ENCODE measurements around the gene KRT17. TPM values are rescaled to one million over a fixed set of nuclear protein-coding genes. Genes with fewer than 3 reads are reported as not detected.
A peak's percentile ranks its signal among the peaks of the same experiment; 100 is the strongest.
"Not testable (repeated sequence)": the region's sequence is repeated elsewhere in the genome, so short reads cannot be mapped to it uniquely, and the experiment has no call there.

KRT17 gene
- total RNA-seq, 1 donor from 2014 or later: not detected

- no peak for DNase-seq (ENCODE audit: low spot score)
Measured at GRCh38 chr17:41594363-41594915, 29.9 kb downstream of the KRT17 start.

DNA sequence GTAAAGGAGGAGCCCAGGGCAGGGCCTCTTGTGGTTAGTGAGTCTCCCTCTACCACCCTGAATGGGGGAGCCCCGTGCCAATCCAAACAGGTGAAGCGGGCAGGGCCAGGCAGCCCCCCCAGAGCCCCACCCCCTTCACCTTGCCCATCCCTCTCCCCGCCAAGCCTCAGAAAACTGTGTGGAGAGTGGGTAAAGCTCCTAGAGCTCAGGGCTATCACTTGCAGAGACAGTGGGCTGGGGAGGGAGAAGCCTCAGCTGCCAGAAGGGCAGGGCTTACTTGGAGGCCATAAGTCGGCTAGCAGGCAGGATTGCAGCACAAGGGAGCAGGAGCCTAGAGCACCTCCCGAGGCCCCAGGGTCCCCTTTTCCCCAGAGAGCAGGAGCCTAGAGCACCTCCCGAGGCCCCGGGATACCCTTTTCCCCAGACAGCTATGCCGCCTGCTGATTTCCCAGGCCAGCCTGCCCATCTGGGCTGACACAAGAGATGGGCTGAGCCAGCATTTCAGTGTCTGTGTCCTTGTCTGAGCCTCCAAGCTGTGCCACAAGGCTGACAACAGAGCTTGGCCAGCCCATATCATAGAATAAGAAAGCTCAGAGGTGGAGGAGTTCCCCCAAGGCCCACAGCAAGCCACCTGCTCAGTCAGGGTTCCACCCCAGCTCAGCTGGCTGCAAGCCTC is 30.9 kb downstream of the KRT17 start:
- DNase-seq (ENCODE audit: low spot score): no peak

- no peak for DNase-seq (ENCODE audit: low spot score)
Measured at GRCh38 chr17:41592601-41593305, 31.6 kb downstream of the KRT17 start.

- no peak for DNase-seq (ENCODE audit: low spot score)
Measured at GRCh38 chr17:41589301-41589700, 35.1 kb downstream of the KRT17 start.

DNA sequence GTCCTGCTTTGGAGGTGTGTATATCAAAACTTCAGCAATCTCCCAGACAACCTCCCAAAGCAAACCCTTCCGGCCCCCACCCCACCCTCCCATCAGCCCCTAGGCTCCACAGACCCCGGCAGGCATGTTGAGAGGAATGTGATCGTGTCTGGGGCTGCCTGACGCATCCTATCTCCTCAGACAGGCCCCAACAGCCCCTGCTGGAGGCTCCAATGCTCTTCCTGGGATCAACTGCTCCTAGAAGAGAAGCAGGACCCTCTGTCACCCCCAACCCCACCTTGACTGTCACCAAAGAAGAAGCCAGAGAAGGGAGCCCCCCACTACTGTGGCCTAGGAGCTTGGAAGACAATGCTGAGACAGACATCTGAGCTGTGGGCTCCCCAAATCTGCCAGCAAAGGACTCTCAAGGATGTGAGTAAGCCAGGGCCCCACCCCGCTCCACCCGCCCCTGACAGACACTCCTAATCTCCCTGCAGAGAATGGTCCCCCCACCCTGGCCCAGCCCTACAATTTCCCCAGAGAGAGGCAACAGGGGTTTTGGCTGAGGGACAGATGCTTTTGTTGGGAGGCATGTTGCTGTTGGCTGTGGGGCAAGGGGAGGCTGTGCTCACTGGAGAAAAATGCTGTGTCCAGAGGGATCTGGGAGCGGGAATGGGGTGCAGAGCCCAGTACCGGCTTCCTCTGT is 36.1 kb downstream of the KRT17 start:
- DNase-seq (ENCODE audit: low spot score): no peak

DNA sequence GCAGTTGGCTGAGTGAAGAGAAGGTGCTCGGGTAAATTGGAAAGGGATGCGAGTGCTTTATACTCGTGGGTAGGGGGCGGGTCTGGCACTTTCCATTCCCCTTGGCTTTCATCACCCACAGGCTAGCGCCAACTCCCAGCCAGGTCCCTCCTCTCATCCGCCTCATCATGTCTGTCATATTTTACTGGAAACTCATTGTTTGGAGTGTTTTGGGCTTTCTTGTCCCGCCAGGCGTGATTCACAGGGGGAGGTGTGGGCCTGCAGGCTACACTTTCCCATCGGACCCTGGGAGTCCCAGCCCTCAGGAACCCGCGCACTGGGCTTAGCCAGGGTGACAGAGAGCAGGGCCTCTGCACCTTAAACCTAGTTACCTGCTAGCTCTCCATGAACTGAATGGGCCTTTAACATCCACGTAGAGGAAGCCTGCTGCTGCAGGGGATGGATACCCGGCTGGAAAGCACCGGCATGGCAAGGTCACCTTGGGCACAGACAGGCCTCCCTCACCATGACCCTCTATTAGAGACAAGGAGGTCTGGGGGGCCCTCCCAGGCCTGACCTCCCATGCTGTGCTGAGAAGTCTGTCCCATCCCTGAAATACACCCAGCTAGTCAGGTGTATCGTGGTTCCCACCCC is 37.4 kb downstream of the KRT17 start, which contains the start of gene KRT14:
TSS of gene KRT14 (minus strand) at position 33 of the 633 bp plus-strand sequence. CDS start 61 bp downstream, outside the sequence.
- DNase-seq (ENCODE audit: low spot score): no peak

DNA sequence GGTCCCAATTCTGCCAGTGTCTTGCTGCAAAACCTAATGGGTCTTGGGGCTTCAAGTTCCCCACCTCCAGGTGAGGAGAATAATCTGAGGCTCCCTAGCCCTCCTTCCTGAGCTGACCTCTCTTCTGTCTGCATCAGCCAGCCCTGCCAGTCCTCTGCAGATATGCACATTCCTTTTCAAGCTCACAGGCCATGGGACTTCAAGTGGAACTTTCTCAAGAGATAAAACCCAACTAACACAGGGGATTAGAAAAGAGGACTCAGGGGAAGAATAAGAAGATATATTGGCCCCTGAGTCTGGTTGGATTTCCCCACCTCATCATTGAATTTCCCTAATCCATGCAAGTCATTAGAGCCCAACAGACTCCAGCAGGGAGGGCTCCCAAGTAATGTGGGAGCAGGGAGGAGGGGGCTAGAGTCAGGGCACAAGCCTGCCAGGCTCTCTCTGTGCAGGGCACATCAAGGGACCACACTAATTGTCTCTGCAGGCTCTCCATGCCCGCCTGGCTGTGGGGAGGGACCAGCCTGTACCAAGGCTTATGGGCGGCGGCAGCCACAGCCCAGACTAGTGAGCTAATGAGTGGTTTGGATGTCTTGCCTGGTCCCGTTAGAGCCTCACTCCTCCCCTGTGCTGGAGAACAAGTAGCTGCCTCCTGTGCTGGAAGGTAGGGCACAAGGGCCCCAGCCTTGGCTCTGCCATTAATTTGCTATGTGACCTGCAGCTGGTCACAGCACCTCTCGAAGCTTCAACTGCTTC is 38.9 kb downstream of the KRT17 start:
- no peak for DNase-seq (ENCODE audit: low spot score)

- DNase-seq (ENCODE audit: low spot score): not testable (repeated sequence)
Measured at GRCh38 chr17:41584331-41584927, 39.9 kb downstream of the KRT17 start.

GRCh38 chr17:41583137-41584127 is 40.9 kb downstream of the KRT17 start:
- peak; percentile 68 for DNase-seq (ENCODE audit: low spot score)

GRCh38 chr17:41582061-41582968 is 42.1 kb downstream of the KRT17 start:
- DNase-seq (ENCODE audit: low spot score): not testable (repeated sequence)

GRCh38 chr17:41581366-41582060 is 42.9 kb downstream of the KRT17 start:
- no peak for DNase-seq (ENCODE audit: low spot score)

- no peak for DNase-seq (ENCODE audit: low spot score)
Measured at GRCh38 chr17:41580687-41581365, 43.5 kb downstream of the KRT17 start.

GRCh38 chr17:41580244-41580575 is 44.2 kb downstream of the KRT17 start:
- no peak for DNase-seq (ENCODE audit: low spot score)

GRCh38 chr17:41579484-41580243 is 44.7 kb downstream of the KRT17 start:
- DNase-seq (ENCODE audit: low spot score): peak; percentile 92

- no peak for DNase-seq (ENCODE audit: low spot score)
Measured at GRCh38 chr17:41578971-41579370, 45.4 kb downstream of the KRT17 start.

- DNase-seq (ENCODE audit: low spot score): no peak
Measured at GRCh38 chr17:41578538-41578937, 45.8 kb downstream of the KRT17 start.

DNA sequence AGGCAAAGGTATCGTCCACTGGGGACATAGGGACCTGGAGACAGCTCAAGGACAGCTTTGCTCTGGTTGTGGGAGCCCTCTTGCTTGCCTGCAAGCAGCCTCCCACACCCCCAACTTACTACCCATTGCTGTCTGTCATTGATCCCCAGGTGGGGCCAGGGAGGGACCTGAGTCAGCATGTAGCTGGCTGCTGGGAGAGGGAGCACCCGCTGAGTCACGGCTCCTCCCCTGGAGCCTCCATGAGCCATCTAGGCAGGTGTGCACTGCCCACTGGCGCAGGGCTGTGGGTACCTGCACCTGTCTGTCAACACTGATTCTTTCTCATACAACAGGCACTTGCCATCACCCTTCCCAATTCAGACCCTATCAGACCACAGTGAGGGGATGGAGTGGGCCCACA is 47.6 kb downstream of the KRT17 start:
- peak; percentile 49 for DNase-seq (ENCODE audit: low spot score)

All from mucosa of gallbladder (tissue), 1 donor.